GM21528 (cell line): Measurements from ENCODE around the gene DUOX1.

Experiments used
- ATAC-seq: cut with Tn5 transposase; IDR thresholded peaks from one replicate; pipeline ENCODE4 v1.9.1; 2021; ENCODE audit warnings: mild to moderate bottlenecking, moderate library complexity; ENCODE audit not compliant: unreplicated experiment, low FRiP score

The DUOX1 gene

DNA sequence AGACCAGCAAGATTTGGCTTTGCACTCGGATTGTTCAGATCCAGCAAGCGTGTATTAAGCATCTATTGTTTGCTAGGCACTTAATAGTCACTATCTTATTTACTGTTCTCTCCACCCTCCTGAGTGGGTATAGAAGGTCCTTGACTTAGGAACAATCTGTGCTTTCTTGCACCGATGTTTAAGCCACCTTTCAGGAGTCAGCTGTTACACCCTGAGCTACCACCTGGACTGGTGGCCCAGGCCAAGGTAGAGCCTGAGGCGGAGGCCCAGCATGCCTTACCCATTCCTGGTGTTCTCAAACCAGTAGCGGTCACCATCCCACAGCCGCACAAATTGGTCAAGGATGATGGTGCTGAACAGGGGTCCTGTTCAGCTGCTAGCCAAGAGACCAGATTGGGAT lies 10.0 kb downstream of the DUOX1 start:
- no peak for ATAC-seq

DNA sequence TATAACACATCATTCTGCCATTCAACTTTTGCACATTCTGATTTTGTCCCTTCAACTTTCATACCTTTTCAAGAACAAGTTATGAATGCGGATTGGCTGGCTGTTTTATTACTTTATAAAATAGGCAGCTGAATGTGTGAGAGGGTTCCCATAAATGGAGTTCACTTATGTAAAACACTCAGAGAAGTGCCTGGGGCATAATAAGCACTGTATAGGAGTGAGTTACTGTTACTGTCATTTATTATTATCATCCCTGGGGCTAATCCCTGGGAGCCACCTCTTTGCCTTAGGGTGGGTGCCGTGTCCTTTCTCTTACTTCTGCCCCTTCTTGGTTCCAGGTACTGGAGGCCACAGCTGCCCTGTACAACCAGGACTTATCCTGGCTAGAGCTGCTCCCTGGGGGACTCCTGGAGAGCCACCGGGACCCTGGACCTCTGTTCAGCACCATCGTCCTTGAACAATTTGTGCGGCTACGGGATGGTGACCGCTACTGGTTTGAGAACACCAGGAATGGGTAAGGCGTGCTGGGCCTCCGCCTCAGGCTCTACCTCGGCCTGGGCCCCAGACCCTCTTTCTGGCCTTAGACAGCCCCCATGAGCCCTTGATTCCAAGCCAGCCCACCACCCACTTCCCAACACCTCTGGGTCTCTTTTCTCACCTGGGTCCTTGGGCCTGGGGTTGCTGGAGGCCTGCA lies 10.9 kb downstream of the DUOX1 start:
- ATAC-seq: no peak

DNA sequence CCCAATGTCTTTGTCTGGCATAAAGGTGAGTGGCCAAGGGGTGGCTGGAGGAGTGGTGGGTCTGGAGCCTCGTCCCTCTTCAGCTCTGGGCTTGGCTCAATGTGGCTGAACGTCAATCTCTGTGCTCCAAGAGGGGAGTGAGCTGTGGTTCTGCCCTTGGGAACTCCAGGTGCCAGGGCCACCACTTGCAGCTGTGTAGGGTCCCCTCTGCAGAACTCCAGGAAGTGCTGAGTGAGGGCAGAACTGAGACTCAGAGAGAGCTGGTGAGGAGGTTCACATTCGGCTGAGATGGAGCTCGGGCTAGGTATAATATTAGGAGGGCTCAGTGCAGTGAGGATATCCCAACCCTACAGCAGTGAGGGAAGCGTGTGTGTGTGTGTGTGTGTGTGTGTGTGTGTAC lies 11.6 kb downstream of the DUOX1 start:
- ATAC-seq: no peak

DNA sequence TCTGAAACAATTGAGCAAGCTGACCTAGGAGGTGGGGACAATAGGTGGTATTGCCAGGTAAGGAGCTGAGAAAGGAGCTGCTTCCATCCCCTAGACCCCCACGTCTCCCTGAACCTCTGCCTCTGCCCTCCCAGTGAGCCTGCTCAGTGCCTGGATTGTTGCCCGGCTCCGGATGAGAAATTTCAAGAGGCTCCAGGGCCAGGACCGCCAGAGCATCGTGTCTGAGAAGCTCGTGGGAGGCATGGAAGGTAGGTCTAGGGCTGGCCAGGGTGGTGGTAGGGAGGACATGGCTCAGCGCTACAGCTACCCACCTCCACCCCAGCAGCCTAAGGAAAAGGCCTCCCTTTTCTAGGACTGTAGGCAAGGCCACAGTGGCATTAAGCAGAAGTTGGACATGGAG lies 13.3 kb downstream of the DUOX1 start:
- ATAC-seq: no peak

DNA sequence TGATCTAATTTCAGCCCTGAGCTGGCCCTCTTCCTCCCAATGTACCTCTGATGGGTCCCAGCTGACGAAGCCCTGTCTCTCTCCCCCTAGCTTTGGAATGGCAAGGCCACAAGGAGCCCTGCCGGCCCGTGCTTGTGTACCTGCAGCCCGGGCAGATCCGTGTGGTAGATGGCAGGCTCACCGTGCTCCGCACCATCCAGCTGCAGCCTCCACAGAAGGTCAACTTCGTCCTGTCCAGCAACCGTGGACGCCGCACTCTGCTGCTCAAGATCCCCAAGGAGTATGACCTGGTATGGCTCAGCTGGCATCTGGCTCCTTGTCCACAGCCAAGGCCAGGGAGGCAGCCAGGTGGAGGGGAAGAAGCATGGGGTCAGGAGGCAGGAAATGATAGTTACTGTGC lies 14.2 kb downstream of the DUOX1 start:
- ATAC-seq: no peak

- no peak for ATAC-seq
Observed at GRCh38 chr15:45144775-45145174, 15.0 kb downstream of the DUOX1 start.

GRCh38 chr15:45146405-45146804 lies 16.6 kb downstream of the DUOX1 start:
- ATAC-seq: no peak

- ATAC-seq: no peak
Observed at GRCh38 chr15:45147606-45148005, 17.8 kb downstream of the DUOX1 start.

DNA sequence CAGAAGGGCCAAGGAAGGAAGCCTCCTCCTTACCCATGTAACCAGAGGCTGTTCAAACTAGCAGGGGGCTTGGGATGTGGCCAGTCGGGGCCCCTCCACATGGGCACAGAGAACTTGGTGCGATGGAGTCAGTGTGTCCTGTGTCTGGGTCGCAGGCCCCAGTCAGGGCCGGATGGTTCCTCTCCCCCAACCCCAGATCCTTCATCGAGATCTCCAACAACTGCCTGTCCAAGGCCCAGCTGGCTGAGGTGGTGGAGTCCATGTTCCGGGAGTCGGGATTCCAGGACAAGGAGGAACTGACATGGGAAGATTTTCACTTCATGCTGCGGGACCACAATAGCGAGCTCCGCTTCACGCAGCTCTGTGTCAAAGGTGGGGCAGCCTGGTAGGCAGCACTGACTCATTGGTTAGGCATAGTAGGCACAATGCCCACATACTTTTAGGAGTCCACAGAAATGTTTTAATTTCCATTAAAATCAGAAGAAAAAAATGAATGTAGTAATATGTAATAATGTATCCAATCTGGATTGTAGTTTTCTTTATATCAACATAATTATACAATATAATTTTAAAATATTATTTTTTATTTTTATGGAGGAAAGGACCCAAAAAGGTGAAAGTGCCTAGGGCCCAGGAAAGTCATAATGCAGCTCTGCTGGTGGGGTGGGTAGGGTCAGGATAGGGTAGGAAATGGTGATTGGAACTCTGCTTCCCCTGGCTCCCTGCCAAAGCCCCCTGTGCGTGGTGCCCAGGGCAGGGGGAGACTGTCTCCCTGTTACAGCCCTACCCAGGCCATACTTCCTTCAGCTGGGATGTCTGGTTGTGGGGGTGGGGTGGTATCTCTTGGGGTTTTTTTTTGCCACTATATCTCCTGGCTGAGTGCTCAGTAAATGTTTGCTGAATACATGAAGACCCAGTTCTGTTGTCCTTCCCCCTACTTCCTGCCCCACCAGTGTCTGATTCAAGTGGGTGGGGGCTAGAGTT lies 18.6 kb downstream of the DUOX1 start:
- no peak for ATAC-seq

- no peak for ATAC-seq
Observed at GRCh38 chr15:45149060-45149459, 19.3 kb downstream of the DUOX1 start.

DNA sequence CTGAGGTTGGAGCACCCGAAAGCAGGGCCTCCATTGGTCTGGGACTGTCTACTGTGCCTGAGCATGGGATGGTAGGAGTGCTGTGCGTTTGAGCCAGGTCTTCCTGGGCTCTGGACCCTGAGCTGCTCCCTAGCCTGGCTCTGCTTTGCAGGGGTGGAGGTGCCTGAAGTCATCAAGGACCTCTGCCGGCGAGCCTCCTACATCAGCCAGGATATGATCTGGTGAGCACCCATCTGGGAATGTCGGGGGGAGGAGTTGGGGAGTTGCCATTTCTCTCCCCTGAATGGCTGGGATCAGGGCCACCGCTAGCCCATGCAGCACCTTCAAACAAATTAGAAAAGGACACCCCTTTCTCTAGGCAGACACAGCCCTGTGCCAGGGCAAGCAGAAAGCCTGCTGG lies 20.7 kb downstream of the DUOX1 start:
- no peak for ATAC-seq

GRCh38 chr15:45150997-45151396 lies 21.2 kb downstream of the DUOX1 start:
- no peak for ATAC-seq

GRCh38 chr15:45151998-45152828 lies 22.4 kb downstream of the DUOX1 start:
- ATAC-seq: no peak

DNA sequence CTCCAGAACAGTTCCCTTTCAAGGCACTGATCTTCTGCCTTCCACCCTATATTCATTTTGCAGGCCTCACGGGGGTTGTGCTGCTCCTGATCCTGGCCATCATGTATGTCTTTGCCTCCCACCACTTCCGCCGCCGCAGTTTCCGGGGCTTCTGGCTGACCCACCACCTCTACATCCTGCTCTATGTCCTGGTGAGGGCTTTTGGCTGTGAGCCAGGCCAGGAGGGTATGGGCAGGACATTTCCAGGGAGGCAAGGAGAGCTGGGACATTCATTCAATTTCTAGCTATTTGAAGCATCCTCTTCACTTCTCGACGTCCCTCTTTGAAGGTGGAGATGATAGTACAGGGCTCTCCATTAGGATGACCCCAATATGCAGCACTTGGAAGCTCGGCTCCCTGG lies 25.9 kb downstream of the DUOX1 start:
- no peak for ATAC-seq

DNA sequence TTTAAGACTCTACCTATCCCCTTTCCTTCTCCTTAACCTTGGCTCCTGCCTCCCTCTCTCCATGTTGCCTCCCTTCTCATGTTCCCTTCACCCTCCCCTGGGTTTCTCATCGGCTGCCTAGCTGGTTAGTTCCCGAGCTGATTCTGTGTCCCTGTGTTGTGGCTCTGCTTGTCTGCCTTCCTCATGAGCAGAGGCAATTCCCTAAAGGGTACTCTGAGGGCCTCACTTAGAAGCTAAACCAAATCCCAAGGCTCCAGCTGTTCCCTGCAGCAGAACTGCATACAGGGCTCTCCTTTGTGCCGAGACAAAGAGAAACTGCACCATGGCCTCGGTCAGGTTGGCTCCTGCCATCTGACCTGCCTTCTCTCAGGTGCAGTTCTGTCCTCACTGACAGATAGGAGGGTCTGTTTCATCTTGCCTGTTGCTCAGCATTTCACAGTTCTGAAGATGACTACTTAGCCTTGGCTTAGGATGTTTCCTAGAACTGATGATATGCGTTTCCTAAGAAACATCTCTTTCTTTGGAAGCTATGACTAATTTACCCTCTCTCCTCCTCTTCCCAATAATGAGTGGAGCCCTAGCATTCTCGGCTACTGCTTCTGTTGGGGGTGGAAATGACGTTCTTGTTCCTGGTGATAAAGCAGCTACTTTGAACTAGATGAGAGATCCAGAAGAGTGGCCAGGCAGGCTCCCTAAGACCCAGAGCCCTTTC lies 27.1 kb downstream of the DUOX1 start:
- ATAC-seq: no peak

DNA sequence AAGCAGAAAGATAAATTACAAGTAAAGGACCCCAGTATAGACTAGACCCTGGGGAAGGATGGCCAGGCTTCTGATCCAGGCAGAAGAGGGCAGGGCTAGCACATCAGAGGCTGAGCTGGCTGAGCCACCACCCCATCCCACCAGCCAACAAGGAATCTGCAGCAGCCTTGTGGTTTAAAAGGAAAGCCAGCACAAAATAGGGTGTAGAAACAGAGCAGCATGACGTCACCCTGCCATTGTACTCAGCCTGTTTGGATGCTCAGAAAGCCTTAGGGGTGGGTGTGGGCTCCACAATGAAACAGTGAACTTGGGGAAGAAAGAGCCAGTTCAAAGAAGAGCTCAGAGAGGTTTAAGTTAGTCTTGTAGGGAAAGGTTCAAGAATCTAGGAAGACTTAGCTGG lies 28.2 kb downstream of the DUOX1 start:
- no peak for ATAC-seq

DNA sequence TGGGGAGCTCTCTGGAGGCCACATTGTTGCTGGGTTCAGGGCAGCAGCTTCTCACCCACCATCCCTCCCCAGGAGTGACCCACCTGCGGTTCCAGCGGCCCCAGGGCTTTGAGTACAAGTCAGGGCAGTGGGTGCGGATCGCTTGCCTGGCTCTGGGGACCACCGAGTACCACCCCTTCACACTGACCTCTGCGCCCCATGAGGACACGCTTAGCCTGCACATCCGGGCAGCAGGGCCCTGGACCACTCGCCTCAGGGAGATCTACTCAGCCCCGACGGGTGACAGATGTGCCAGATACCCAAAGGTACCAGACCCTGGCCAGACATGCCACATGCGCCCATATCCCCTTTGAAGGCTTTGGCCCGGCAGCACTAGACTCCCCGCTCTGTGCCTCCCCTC lies 31.9 kb downstream of the DUOX1 start:
- ATAC-seq: no peak

- ATAC-seq: no peak
Observed at GRCh38 chr15:45162771-45163507, 33.1 kb downstream of the DUOX1 start.

- ATAC-seq: no peak
Observed at GRCh38 chr15:45163508-45163856, 33.7 kb downstream of the DUOX1 start.

DNA sequence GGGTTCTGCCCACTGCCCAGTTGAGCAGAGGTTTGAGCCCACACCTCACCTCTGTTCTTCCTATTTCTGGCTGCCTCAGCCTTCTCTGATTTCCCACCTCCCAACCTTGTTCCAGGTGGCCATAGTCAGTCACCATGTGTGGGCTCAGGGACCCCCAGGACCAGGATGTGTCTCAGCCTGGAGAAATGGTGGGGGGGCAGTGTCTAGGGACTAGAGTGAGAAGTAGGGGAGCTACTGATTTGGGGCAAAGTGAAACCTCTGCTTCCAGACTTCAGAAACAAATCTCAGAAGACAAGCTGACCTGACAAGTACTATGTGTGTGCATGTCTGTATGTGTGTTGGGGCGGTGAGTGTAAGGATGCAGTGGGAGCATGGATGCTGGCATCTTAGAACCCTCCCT lies 35.1 kb downstream of the DUOX1 start:
- ATAC-seq: no peak
